Stimulated activated memory B cell treated with anti-CD40 and anti-IgM and Interleukin-4, amounts not matched to agents 10 μg/mL and 1 μg/mL and 100 μg/mL, for 72 hours (primary cell): Measurements from ENCODE around the gene TOB1.

Experiments used
- ATAC-seq: fragments of 150-1000 bp; cut with Tn5 transposase; 2 replicates; pipeline ENCODE4 v1.10.0; 2021
- H3K27ac Mint-ChIP-seq: one replicate; pipeline ENCODE4 v1.8.0; 2022; ENCODE audit warnings: mild to moderate bottlenecking, mixed read lengths
- H3K27me3 Mint-ChIP-seq: one replicate; pipeline ENCODE4 v1.8.0; 2022; ENCODE audit warnings: mixed read lengths
- H3K36me3 Mint-ChIP-seq: one replicate; pipeline ENCODE4 v1.8.0; 2022; ENCODE audit warnings: mixed read lengths
- H3K4me1 Mint-ChIP-seq: one replicate; pipeline ENCODE4 v1.8.0; 2022; ENCODE audit warnings: mixed read lengths
- H3K4me3 Mint-ChIP-seq: one replicate; pipeline ENCODE4 v1.8.0; 2022; ENCODE audit warnings: mild to moderate bottlenecking, moderate library complexity, mixed read lengths
- H3K9me3 Mint-ChIP-seq: one replicate; pipeline ENCODE4 v1.8.0; 2022; ENCODE audit warnings: mixed read lengths

Gene TOB1

DNA sequence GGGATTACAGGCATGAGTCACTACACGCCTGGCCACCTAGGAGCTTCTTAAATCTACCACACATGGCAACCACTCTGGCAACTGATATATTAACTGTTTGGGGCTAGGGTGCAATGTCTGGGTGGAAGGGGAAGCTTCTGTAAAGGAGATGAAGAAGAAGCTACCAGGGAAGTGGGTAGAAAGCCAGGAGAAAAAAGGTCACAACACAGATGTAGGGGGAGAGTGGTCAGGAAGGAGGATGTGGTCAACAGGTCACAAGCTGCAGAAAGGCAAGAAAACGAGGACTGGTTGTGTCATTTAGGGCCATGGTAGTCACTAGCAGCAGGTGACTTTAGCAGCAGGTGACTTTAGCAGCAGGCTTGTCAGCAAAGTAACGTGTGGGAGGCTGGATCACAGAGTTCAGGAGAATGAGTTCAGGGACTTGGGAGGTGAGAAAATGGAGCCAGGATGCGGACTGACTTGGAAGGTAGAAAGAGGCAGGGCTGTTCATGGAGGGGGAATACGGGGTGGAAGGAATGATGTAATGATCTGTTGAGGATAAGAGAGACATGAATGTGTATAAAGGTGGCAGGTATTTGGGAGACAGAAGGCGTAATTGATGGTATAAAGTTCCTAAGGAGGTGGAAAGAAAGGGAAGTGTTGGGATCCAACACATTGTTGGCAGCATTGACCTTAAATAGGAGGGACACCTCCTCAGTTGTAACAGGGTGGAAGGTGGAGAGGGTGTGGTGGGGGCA, 47.1 kb downstream of the TOB1 start:
- H3K9me3 Mint-ChIP-seq, result no peaks in the 10 kb centered on the region
- H3K27me3 Mint-ChIP-seq, result peaks cover 63% of the 10 kb centered on the region
- ATAC-seq, result peak; percentile 52
- peak overlapping the region; percentile 3 for H3K27ac Mint-ChIP-seq
- no peaks in the 10 kb centered on the region for H3K36me3 Mint-ChIP-seq
- no peak overlapping the region for H3K4me3 Mint-ChIP-seq
- peaks cover 9% of the 10 kb centered on the region for H3K4me1 Mint-ChIP-seq

- ATAC-seq, result no peak
- Mint-ChIP-seq H3K36me3 (no peaks in the 10 kb centered on the region), H3K27ac (no peak overlapping the region), H3K4me3 (no peak overlapping the region), H3K27me3 (peaks cover 63% of the 10 kb centered on the region), H3K4me1 (peaks cover 9% of the 10 kb centered on the region), H3K9me3 (peaks cover 4% of the 10 kb centered on the region)
Measured at GRCh38 chr17:50818261-50818660, 47.9 kb downstream of the TOB1 start.

DNA sequence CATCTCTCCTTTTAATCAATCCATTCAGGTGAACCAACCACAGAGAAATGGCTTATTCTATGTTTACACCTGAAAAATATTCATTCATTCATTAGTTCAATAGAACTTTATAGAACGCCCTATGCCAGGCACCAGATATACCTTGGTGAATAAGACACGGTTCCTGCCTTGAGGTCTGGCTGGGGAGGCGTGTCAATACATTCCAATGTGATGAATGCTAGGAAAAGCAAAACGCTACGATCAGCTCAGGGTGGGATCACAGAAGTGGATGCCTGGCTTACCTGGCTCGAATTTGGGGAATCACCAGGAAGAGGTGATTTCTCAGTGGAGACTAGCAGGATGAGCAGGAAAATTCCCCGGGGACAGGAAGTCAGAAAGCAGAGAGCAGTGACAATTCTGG, 48.3 kb downstream of the TOB1 start:
- Mint-ChIP-seq H3K27me3 (peaks cover 67% of the 10 kb centered on the region), H3K4me1 (peaks cover 9% of the 10 kb centered on the region), H3K27ac (no peak overlapping the region), H3K36me3 (no peaks in the 10 kb centered on the region), H3K4me3 (no peak overlapping the region), H3K9me3 (peaks cover 4% of the 10 kb centered on the region)
- no peak for ATAC-seq

DNA sequence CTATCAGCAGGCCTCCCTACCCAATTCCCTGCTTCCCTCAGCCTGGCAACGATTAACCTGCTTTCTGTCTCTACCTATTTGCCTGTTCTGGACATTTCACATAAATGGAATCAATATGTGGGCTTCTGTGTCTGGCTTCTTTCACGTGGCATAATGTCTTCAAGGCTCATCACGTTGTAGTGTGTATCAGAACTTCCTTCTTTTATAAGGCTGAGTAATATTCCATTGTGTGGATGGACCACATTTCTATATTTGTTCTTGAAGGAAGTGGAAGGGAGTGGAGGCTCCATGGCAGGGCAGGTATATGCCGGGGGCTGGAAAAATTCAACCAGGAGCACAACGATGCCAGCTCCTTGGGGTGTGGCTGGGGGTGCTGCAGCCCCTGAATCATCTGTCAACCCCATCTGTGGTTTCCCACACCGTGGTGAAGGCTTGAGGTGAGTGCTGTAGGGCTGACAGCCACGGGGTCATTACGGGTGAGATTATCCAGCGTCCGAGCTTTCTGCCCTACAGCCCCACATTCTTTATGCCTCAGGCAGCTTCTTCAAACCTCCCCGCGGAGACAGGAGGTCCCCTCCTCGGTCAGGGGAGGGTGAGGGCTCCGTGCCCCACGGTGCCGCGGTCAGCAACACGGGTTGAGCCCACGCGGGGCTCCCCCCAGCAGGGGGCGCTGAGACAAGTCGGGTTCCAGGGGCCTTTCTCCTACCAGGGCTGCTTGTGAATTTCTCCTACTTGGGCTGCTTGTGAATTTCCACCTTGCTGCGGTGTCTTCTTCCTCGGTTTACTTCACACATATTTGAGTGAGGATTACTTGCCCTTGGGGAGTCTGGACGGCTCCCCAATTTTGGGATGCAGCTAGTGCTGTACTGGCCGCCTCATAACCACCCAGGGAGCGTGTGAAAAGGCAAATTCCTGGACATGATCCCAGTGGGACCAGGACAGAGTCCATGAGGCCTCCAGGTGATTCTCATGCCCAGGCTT, 49.1 kb downstream of the TOB1 start:
- peaks cover 9% of the 10 kb centered on the region for H3K4me1 Mint-ChIP-seq
- H3K4me3 Mint-ChIP-seq, result no peak overlapping the region
- H3K27ac Mint-ChIP-seq, result no peak overlapping the region
- no peaks in the 10 kb centered on the region for H3K36me3 Mint-ChIP-seq
- H3K27me3 Mint-ChIP-seq, result peaks cover 65% of the 10 kb centered on the region
- H3K9me3 Mint-ChIP-seq, result peaks cover 4% of the 10 kb centered on the region
- ATAC-seq, result peak; percentile 47

GRCh38 chr17:50816271-50816670, 49.9 kb downstream of the TOB1 start:
- no peak overlapping the region for H3K27ac Mint-ChIP-seq
- H3K27me3 Mint-ChIP-seq, result peaks cover 58% of the 10 kb centered on the region
- no peaks in the 10 kb centered on the region for H3K36me3 Mint-ChIP-seq
- H3K4me3 Mint-ChIP-seq, result no peak overlapping the region
- peaks cover 4% of the 10 kb centered on the region for H3K9me3 Mint-ChIP-seq
- peaks cover 9% of the 10 kb centered on the region for H3K4me1 Mint-ChIP-seq
- no peak for ATAC-seq

DNA sequence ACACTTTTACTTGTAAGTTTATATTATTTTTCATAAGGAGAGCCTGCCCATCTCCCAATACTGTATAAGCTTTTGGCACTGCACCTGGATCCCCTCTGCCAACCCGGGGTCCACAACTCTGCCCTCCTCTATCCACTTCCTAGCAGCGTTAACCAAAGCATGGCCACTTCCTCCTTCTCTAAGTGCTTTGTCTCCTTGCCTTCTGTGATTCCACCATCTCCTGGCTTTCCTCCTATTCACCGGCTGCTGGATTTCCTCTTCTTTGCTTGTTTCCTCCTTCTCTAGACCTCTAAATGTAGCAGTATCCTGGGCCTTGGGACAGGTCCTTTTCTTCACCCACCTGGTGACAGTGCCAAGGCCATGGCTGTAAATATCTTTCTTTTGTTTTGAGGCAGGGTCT, 50.8 kb downstream of the TOB1 start:
- H3K9me3 Mint-ChIP-seq, result peaks cover 4% of the 10 kb centered on the region
- H3K4me1 Mint-ChIP-seq, result peaks cover 9% of the 10 kb centered on the region
- H3K27me3 Mint-ChIP-seq, result peaks cover 55% of the 10 kb centered on the region
- no peaks in the 10 kb centered on the region for H3K36me3 Mint-ChIP-seq
- no peak overlapping the region for H3K27ac Mint-ChIP-seq
- H3K4me3 Mint-ChIP-seq, result no peak overlapping the region
- no peak for ATAC-seq

- no peak overlapping the region for H3K4me3 Mint-ChIP-seq
- peaks cover under 1% of the 10 kb centered on the region for H3K4me1 Mint-ChIP-seq
- no peaks in the 10 kb centered on the region for H3K36me3 Mint-ChIP-seq
- no peak overlapping the region for H3K27ac Mint-ChIP-seq
- H3K27me3 Mint-ChIP-seq, result peaks cover 37% of the 10 kb centered on the region
- H3K9me3 Mint-ChIP-seq, result peaks cover 4% of the 10 kb centered on the region
- ATAC-seq, result no peak
Measured at GRCh38 chr17:50813583-50813982, 52.6 kb downstream of the TOB1 start.
